ENCODE measurements around the gene PSTPIP2. TPM values are rescaled to one million over a fixed set of nuclear protein-coding genes. Genes with fewer than 3 reads are reported as not detected.

Gene PSTPIP2
- total RNA-seq, 2 donors from 2014 or later, result 1.6 to 4.4 TPM

- no peaks in the 10 kb centered on the region for H3K9me3 ChIP-seq
- H3K4me1 ChIP-seq, result peaks cover 28% of the 10 kb centered on the region
- WGBS, 2 donors, result 10 to 20% methylated on average over 1 of the region's 1 CpG
- no peak for ATAC-seq
- no peak overlapping the region for H3K27ac ChIP-seq
- H3K36me3 ChIP-seq (replicated peaks in 1 of 2; ENCODE audit: insufficient read depth in 1 of 2, low read depth in 2 of 2), result no peaks in the 10 kb centered on the region
- intact Hi-C loops (cut with DNase I), result loop anchor here (10.0 kb wide), 1 partner anchor 84 kb away; no protein-coding TSS in a partner anchor
- no peak overlapping the region for H3K4me3 ChIP-seq
- no peak for DNase-seq
- TF ChIP-seq POLR2A (IDR thresholded peaks at IDR 0.05) (no peak), CTCF (IDR thresholded peaks at IDR 0.05) (no peak)
- H3K27me3 ChIP-seq, result no peaks in the 10 kb centered on the region
Measured at GRCh38 chr18:46068763-46069162, 3.3 kb downstream of the PSTPIP2 start.

- WGBS, 2 donors, result 62 to 70% methylated on average over 5 of the region's 5 CpGs
- peak; percentile 81 for ATAC-seq
- Histone ChIP-seq H3K4me3 (no peak overlapping the region), H3K27ac (peak overlapping the region in 1 of 4 donors; percentile 18), H3K27me3 (no peaks in the 10 kb centered on the region), H3K4me1 (peaks cover 18% of the 10 kb centered on the region), H3K9me3 (no peaks in the 10 kb centered on the region), H3K36me3 (replicated peaks in 1 of 2; ENCODE audit: insufficient read depth in 1 of 2, low read depth in 2 of 2) (no peaks in the 10 kb centered on the region)
- no peak for TF ChIP-seq CTCF (IDR thresholded peaks at IDR 0.05)
- TF ChIP-seq POLR2A (IDR thresholded peaks at IDR 0.05), result no peak
- intact Hi-C loops (cut with DNase I), result loop anchor here (10.0 kb wide), 1 partner anchor 83 kb away; no protein-coding TSS in a partner anchor
- peak; percentile 18 to 64 (median 48) for DNase-seq
Measured at GRCh38 chr18:46067438-46068007, 4.5 kb downstream of the PSTPIP2 start.

GRCh38 chr18:46062781-46063180 lies 9.3 kb downstream of the PSTPIP2 start:
- DNase-seq (no peak), ATAC-seq (no peak)
- H3K4me1 ChIP-seq, result no peaks in the 10 kb centered on the region
- TF ChIP-seq CTCF (IDR thresholded peaks at IDR 0.05) (no peak), POLR2A (IDR thresholded peaks at IDR 0.05) (no peak)
- no peaks in the 10 kb centered on the region for H3K27me3 ChIP-seq
- H3K36me3 ChIP-seq (replicated peaks in 1 of 2; ENCODE audit: insufficient read depth in 1 of 2, low read depth in 2 of 2), result no peaks in the 10 kb centered on the region
- no peak overlapping the region for H3K4me3 ChIP-seq
- H3K27ac ChIP-seq, result no peak overlapping the region
- WGBS, 2 donors, result 90 to 91% methylated on average over 5 of the region's 5 CpGs
- no peaks in the 10 kb centered on the region for H3K9me3 ChIP-seq
- intact Hi-C loops (cut with DNase I), result loop anchor here (10.0 kb wide), 1 partner anchor 78 kb away; no protein-coding TSS in a partner anchor

- DNase-seq (no peak), ATAC-seq (no peak)
- Histone ChIP-seq H3K9me3 (no peaks in the 10 kb centered on the region), H3K4me3 (no peak overlapping the region), H3K27me3 (no peaks in the 10 kb centered on the region), H3K4me1 (no peaks in the 10 kb centered on the region), H3K36me3 (replicated peaks in 1 of 2; ENCODE audit: insufficient read depth in 1 of 2, low read depth in 2 of 2) (no peaks in the 10 kb centered on the region), H3K27ac (no peak overlapping the region)
- intact Hi-C loops (cut with DNase I), result loop anchor here (10.0 kb wide), 1 partner anchor 77 kb away; no protein-coding TSS in a partner anchor
- 94 to 100% methylated on average over 1 of the region's 1 CpG for WGBS, 2 donors
- no peak for TF ChIP-seq CTCF (IDR thresholded peaks at IDR 0.05)
- TF ChIP-seq POLR2A (IDR thresholded peaks at IDR 0.05), result no peak
Measured at GRCh38 chr18:46061796-46062195, 10.3 kb downstream of the PSTPIP2 start.

GRCh38 chr18:46061387-46061786 lies 10.7 kb downstream of the PSTPIP2 start:
- ATAC-seq (peak; percentile 59), DNase-seq (peak in 3 of 4 donors; percentile 7 to 28 (median 15))
- intact Hi-C loops (cut with DNase I), result loop anchor here (10.0 kb wide), 1 partner anchor 77 kb away; no protein-coding TSS in a partner anchor
- Histone ChIP-seq H3K36me3 (replicated peaks in 1 of 2; ENCODE audit: insufficient read depth in 1 of 2, low read depth in 2 of 2) (no peaks in the 10 kb centered on the region), H3K9me3 (no peaks in the 10 kb centered on the region), H3K27me3 (no peaks in the 10 kb centered on the region), H3K27ac (no peak overlapping the region), H3K4me1 (no peaks in the 10 kb centered on the region), H3K4me3 (no peak overlapping the region)
- TF ChIP-seq CTCF (IDR thresholded peaks at IDR 0.05) (no peak), POLR2A (IDR thresholded peaks at IDR 0.05) (no peak)
- WGBS, 2 donors, result 51 to 59% methylated on average over 3 of the region's 3 CpGs
